Esophagus squamous epithelium (tissue), 5 donors: ENCODE data around the gene TCP11L2. TPM values are rescaled to one million over a fixed set of nuclear protein-coding genes. Genes with fewer than 3 reads are reported as not detected.
A peak's percentile ranks its signal among the peaks of the same experiment; 100 is the strongest.
"Not testable (repeated sequence)": the region's sequence is repeated elsewhere in the genome, so short reads cannot be mapped to it uniquely, and the experiment has no call there.

ENCODE experiments used
- DNase-seq: peaks from one replicate; lab custom pipeline; 2025; lab: John Stamatoyannopoulos, UW
- H3K27ac ChIP-seq, 4 donors: fragments of 200-600 bp; sonication (generic); one replicate each; pipeline ENCODE4 v1.5.1; 2016 to 2019; ENCODE audit warnings: mild to moderate bottlenecking in 1 of 4
- H3K27me3 ChIP-seq, 4 donors: fragments of 200-600 bp; sonication (generic); 1 replicate in 3 of 4; 2 replicates in 1 of 4; pipeline versions ENCODE4 v1.5.1 to v1.6.0; 2017 to 2021; ENCODE audit warnings: antibody characterized with exemption in 1 of 4
- H3K36me3 ChIP-seq, 3 donors: fragments of 200-600 bp; sonication (generic); one replicate each; pipeline ENCODE4 v1.5.1; 2016 to 2019
- H3K4me1 ChIP-seq, 3 donors: fragments of 200-600 bp; sonication (generic); one replicate each; pipeline ENCODE4 v1.5.1; 2017 to 2019
- H3K4me3 ChIP-seq, 4 donors: fragments of 200-600 bp; sonication (generic); 1 replicate in 3 of 4; 2 replicates in 1 of 4; pipeline ENCODE4 v1.5.1; 2016 to 2019; ENCODE audit warnings: mild to moderate bottlenecking in 2 of 4, moderate library complexity in 1 of 4
- H3K9me3 ChIP-seq, 3 donors: fragments of 200-600 bp; sonication (generic); one replicate each; pipeline ENCODE4 v1.5.1; 2016 to 2019
- POLR2A ChIP-seq, 4 donors: fragments of 450-650 bp; IDR thresholded peaks; one replicate each; pipeline ENCODE4 v1.6.1; 2017; ENCODE audit warnings: antibody characterized with exemption in 4 of 4, mild to moderate bottlenecking in 4 of 4, moderate library complexity in 3 of 4
- WGBS, 2 donors: methylation state at CpG; one replicate each; pipeline ENCODE4 v1.1.5; 2018; 5-methylcytosine and 5-hydroxymethylcytosine counted together
- intact Hi-C: fragments of 100-400 bp; cut with DNase I; formaldehyde crosslinking; loops from one replicate; pipeline ENCODE4 v1.15.0; 2022
- total RNA-seq, 4 donors: library from RNA; depleted of rRNA; stranded (reverse); fragments of >200 nt; gene quantifications; one replicate each; pipeline ENCODE4 v1.1.0, GENCODE V29; 2016
- TF ChIP-seq, protein P1 (sequence below), 6 experiments: fragments of 450-650 bp in 4 of 6; fragments of 200-600 bp in 2 of 6; sonication (generic) in 2 of 6; IDR thresholded peaks; one replicate each; pipeline ENCODE4 v1.5.1; 2016 to 2019; ENCODE audit warnings: antibody characterized with exemption in 6 of 6, mild to moderate bottlenecking in 4 of 6, moderate library complexity in 4 of 6
- donor health status: DM: yes; HTN: yes; CAD: no.

The TCP11L2 gene
- total RNA-seq, 4 donors from 2014 or later: 17.3 to 52.8 (median 27.7) TPM

DNA sequence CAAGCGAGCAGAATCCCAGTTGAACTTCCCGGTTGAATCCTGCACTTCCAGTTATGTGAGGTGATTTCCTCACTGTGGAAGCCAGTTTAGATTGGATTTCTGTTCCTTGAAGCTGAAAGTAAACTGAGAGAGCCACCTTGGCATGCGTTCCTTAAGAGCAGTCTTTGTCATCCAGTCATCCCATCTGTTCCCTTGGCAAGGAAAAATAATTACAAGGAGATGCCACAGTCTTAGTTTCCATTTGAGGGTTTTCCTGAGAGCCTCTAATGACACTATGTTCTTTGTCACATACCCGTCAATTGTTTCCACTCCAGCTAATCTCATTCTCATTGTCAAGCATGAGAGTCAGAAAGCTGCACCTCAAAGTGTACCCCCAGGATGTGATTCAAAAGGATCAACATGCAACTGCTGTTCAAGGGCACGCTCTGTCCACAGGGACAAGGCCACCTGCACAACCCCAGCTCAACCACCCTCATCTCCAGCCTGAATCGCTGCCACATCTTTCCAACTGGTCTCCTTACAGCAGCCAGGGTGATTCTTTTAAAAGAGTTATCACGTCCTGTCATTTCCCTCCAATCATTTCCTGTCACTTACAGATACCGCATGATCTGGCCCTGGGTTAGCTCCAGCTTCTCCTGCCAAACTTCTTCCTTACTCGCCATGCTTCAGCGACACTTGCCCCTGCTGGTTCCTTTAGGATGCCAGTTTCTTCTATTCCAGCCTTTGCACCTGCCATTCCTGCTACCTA lies 18.0 kb upstream of the TCP11L2 start:
- peak overlapping the region in 1 of 4 donors; percentile 48 for H3K27ac ChIP-seq
- no peak overlapping the region for H3K4me3 ChIP-seq
- no peaks in the 10 kb centered on the region for H3K9me3 ChIP-seq
- WGBS, 2 donors: 35 to 41% methylated on average over 10 of the region's 10 CpGs
- no peaks in the 10 kb centered on the region for H3K36me3 ChIP-seq
- peaks cover 0 to 49% (median 14%) of the 10 kb centered on the region in 3 donors for H3K4me1 ChIP-seq
- no peaks in the 10 kb centered on the region for H3K27me3 ChIP-seq
- intact Hi-C loops: no loop called here
- no peak for TF ChIP-seq POLR2A (IDR thresholded peaks at IDR 0.05)
- TF ChIP-seq, protein P1, sequence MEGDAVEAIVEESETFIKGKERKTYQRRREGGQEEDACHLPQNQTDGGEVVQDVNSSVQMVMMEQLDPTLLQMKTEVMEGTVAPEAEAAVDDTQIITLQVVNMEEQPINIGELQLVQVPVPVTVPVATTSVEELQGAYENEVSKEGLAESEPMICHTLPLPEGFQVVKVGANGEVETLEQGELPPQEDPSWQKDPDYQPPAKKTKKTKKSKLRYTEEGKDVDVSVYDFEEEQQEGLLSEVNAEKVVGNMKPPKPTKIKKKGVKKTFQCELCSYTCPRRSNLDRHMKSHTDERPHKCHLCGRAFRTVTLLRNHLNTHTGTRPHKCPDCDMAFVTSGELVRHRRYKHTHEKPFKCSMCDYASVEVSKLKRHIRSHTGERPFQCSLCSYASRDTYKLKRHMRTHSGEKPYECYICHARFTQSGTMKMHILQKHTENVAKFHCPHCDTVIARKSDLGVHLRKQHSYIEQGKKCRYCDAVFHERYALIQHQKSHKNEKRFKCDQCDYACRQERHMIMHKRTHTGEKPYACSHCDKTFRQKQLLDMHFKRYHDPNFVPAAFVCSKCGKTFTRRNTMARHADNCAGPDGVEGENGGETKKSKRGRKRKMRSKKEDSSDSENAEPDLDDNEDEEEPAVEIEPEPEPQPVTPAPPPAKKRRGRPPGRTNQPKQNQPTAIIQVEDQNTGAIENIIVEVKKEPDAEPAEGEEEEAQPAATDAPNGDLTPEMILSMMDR (IDR thresholded peaks at IDR 0.05): no peak
- DNase-seq: no peak

GRCh38 chr12:106285982-106286381 lies 16.6 kb upstream of the TCP11L2 start:
- intact Hi-C loops: no loop called here
- H3K27me3 ChIP-seq: no peaks in the 10 kb centered on the region
- no peak for TF ChIP-seq POLR2A (IDR thresholded peaks at IDR 0.05)
- TF ChIP-seq, protein P1 (IDR thresholded peaks at IDR 0.05): no peak
- no peak overlapping the region for H3K27ac ChIP-seq
- H3K4me1 ChIP-seq: peaks cover 0 to 54% (median 14%) of the 10 kb centered on the region in 3 donors
- no peaks in the 10 kb centered on the region for H3K36me3 ChIP-seq
- WGBS, 2 donors: 69 to 77% methylated on average over 4 of the region's 4 CpGs
- no peaks in the 10 kb centered on the region for H3K9me3 ChIP-seq
- DNase-seq: no peak
- H3K4me3 ChIP-seq: no peak overlapping the region

GRCh38 chr12:106286576-106287162 lies 15.9 kb upstream of the TCP11L2 start:
- intact Hi-C loops, H3K4me3 ChIP-seq, H3K9me3 ChIP-seq, H3K36me3 ChIP-seq, DNase-seq, H3K27me3 ChIP-seq: not testable (repeated sequence)
- 70 to 75% methylated on average over 14 of the region's 14 CpGs for WGBS, 2 donors
- H3K27ac ChIP-seq: peak overlapping the region in 1 of 4 donors; percentile 88
- H3K4me1 ChIP-seq: peaks cover 0 to 60% (median 14%) of the 10 kb centered on the region in 3 donors

- H3K9me3 ChIP-seq: no peaks in the 10 kb centered on the region
- H3K4me3 ChIP-seq: no peak overlapping the region
- peaks cover 0 to 60% (median 14%) of the 10 kb centered on the region in 3 donors for H3K4me1 ChIP-seq
- peak overlapping the region in 2 of 4 donors; percentile 88 for H3K27ac ChIP-seq
- no peaks in the 10 kb centered on the region for H3K36me3 ChIP-seq
- TF ChIP-seq, protein P1 (IDR thresholded peaks at IDR 0.05): no peak
- no peak for TF ChIP-seq POLR2A (IDR thresholded peaks at IDR 0.05)
- 56 to 57% methylated on average over 1 of the region's 1 CpG for WGBS, 2 donors
- H3K27me3 ChIP-seq: no peaks in the 10 kb centered on the region
- intact Hi-C loops: no loop called here
- DNase-seq: no peak
Observed at GRCh38 chr12:106287364-106287763, 15.2 kb upstream of the TCP11L2 start.

GRCh38 chr12:106288101-106288493 lies 14.4 kb upstream of the TCP11L2 start:
- no peaks in the 10 kb centered on the region for H3K36me3 ChIP-seq
- intact Hi-C loops: no loop called here
- peaks cover 0 to 55% (median 14%) of the 10 kb centered on the region in 3 donors for H3K4me1 ChIP-seq
- no peak overlapping the region for H3K4me3 ChIP-seq
- peak overlapping the region in 3 of 4 donors; percentile 11 to 88 (median 88) for H3K27ac ChIP-seq
- H3K27me3 ChIP-seq: no peaks in the 10 kb centered on the region
- H3K9me3 ChIP-seq: no peaks in the 10 kb centered on the region
- no peak for DNase-seq
- WGBS, 2 donors: 93% methylated on average over 1 of the region's 1 CpG
- TF ChIP-seq POLR2A (IDR thresholded peaks at IDR 0.05): no peak
- TF ChIP-seq, protein P1 (IDR thresholded peaks at IDR 0.05): no peak
